ENCODE data around the gene ANKRD12.

ANKRD12 gene

GRCh38 chr18:9105420-9105819 is 31.2 kb upstream of the ANKRD12 start:
- intact Hi-C loops (cut with DNase I) = no loop called here

GRCh38 chr18:9106094-9106493 is 30.5 kb upstream of the ANKRD12 start:
- intact Hi-C loops (cut with DNase I) = no loop called here
- DNase-seq = no peak

More at GRCh38 chr18:9105420-9105819, 31.2 kb upstream of the ANKRD12 start:
- no peak for DNase-seq

- DNase-seq = no peak
- intact Hi-C loops (cut with DNase I) = no loop called here
These were observed 29.6 kb upstream of the ANKRD12 start for GRCh38 chr18:9106800-9107584.

- intact Hi-C loops (cut with DNase I) = no loop called here
- DNase-seq = no peak
These were observed 27.7 kb upstream of the ANKRD12 start for GRCh38 chr18:9108911-9109310.

- DNase-seq = no peak
- intact Hi-C loops (cut with DNase I) = no loop called here
These were observed 27.1 kb upstream of the ANKRD12 start for GRCh38 chr18:9109523-9109922.

- no peak for DNase-seq
- intact Hi-C loops (cut with DNase I) = no loop called here
These were observed 23.0 kb upstream of the ANKRD12 start for GRCh38 chr18:9113468-9114149.

- DNase-seq = no peak
- intact Hi-C loops (cut with DNase I) = no loop called here
These were observed 20.6 kb upstream of the ANKRD12 start for GRCh38 chr18:9115984-9116383.

- intact Hi-C loops (cut with DNase I) = no loop called here
- DNase-seq = no peak
These were observed 18.4 kb upstream of the ANKRD12 start for GRCh38 chr18:9117980-9118841.

- DNase-seq = no peak
- intact Hi-C loops (cut with DNase I) = no loop called here
These were observed 15.8 kb upstream of the ANKRD12 start for GRCh38 chr18:9120796-9121195.

GRCh38 chr18:9123520-9123919 is 13.1 kb upstream of the ANKRD12 start:
- no peak for DNase-seq
- intact Hi-C loops (cut with DNase I) = no loop called here

- no peak for DNase-seq
- intact Hi-C loops (cut with DNase I) = no loop called here
These were observed 11.8 kb upstream of the ANKRD12 start for GRCh38 chr18:9124824-9125223.

GRCh38 chr18:9126337-9126736 is 10.2 kb upstream of the ANKRD12 start:
- intact Hi-C loops (cut with DNase I) = no loop called here
- DNase-seq = no peak

GRCh38 chr18:9130195-9130594 is 6.4 kb upstream of the ANKRD12 start:
- intact Hi-C loops (cut with DNase I) = loop anchor here (10.0 kb wide), 2 partner anchors 205 to 425 kb away; partner anchors contain the start of genes MTCL1 and TWSG1

GRCh38 chr18:9130806-9131205 is 5.8 kb upstream of the ANKRD12 start:
- no peak for DNase-seq
- intact Hi-C loops (cut with DNase I) = loop anchor here (10.0 kb wide), 2 partner anchors 204 to 426 kb away; partner anchors contain the start of genes MTCL1 and TWSG1

More at GRCh38 chr18:9130195-9130594, 6.4 kb upstream of the ANKRD12 start:
- DNase-seq = no peak

GRCh38 chr18:9132628-9133027 is 4.0 kb upstream of the ANKRD12 start:
- peak in 1 of 10 donors; percentile 57 for DNase-seq
- intact Hi-C loops (cut with DNase I) = loop anchor here (10.0 kb wide), 2 partner anchors 202 to 428 kb away; partner anchors contain the start of genes MTCL1 and TWSG1

- intact Hi-C loops (cut with DNase I) = loop anchor here (10.0 kb wide), 2 partner anchors 202 to 428 kb away; partner anchors contain the start of genes MTCL1 and TWSG1
- DNase-seq = no peak
These were observed 3.4 kb upstream of the ANKRD12 start for GRCh38 chr18:9133225-9133624.

GRCh38 chr18:9135081-9135911 is 1.3 kb upstream of the ANKRD12 start:
- intact Hi-C loops (cut with DNase I) = loop anchor here (10.0 kb wide), 2 partner anchors 200 to 430 kb away; partner anchors contain the start of genes MTCL1 and TWSG1
- DNase-seq = peak in 1 of 10 donors; percentile 39

GRCh38 chr18:9135912-9136314 is 668 bp upstream of the ANKRD12 start:
- DNase-seq = peak in 2 of 10 donors; percentile 13 to 17
- intact Hi-C loops (cut with DNase I) = loop anchor here (1.0 to 10.0 kb wide), 3 partner anchors 34 to 431 kb away; partner anchors contain the start of genes MTCL1, NDUFV2 and TWSG1
